Loucy (cell line): ENCODE data around the gene PSMB5.
A peak's percentile ranks its signal among the peaks of the same experiment; 100 is the strongest.

ENCODE experiments used
- H2AFZ ChIP-seq: fragments of 200-600 bp; sonication (generic); 2 replicates; pipeline ENCODE4 v1.6.0; 2016; ENCODE audit warnings: antibody characterized with exemption, mild to moderate bottlenecking, low read length, moderate library complexity
- H3F3A ChIP-seq: fragments of 200-600 bp; 2 replicates; pipeline ENCODE4 v1.6.0; 2016; ENCODE audit warnings: antibody characterized with exemption, low read depth, mild to moderate bottlenecking
- H3K27me3 ChIP-seq: fragments of 200-600 bp; sonication (generic); 2 replicates; pipeline ENCODE4 v1.6.1; 2014; ENCODE audit warnings: low read length, mild to moderate bottlenecking; ENCODE audit not compliant: insufficient read depth, poor library complexity, severe bottlenecking
- H3K36me3 ChIP-seq: fragments of 200-600 bp; sonication (generic); 2 replicates; pipeline ENCODE4 v1.6.1; 2016; ENCODE audit warnings: low read length; ENCODE audit not compliant: insufficient read depth
- H3K4me1 ChIP-seq: fragments of 200-600 bp; sonication (generic); 2 replicates; pipeline ENCODE4 v1.5.1; 2014; ENCODE audit warnings: low read length, mild to moderate bottlenecking; ENCODE audit not compliant: insufficient read depth, poor library complexity, severe bottlenecking
- H3K4me2 ChIP-seq: fragments of 200-600 bp; sonication (generic); 2 replicates; pipeline ENCODE4 v1.6.0; 2014; ENCODE audit warnings: antibody characterized with exemption, low read length, low read depth, mild to moderate bottlenecking; ENCODE audit not compliant: poor library complexity, severe bottlenecking
- H3K4me3 ChIP-seq: fragments of 200-600 bp; sonication (generic); 2 replicates; pipeline ENCODE4 v1.5.1; 2014; ENCODE audit warnings: low read length, mild to moderate bottlenecking, mixed read lengths; ENCODE audit not compliant: poor library complexity, severe bottlenecking
- H3K79me2 ChIP-seq: fragments of 200-600 bp; sonication (generic); 2 replicates; pipeline ENCODE4 v1.6.1; 2014; ENCODE audit warnings: low read length; ENCODE audit not compliant: insufficient read depth
- H3K9ac ChIP-seq: fragments of 200-600 bp; sonication (generic); 2 replicates; pipeline ENCODE4 v1.6.0; 2014; ENCODE audit warnings: mild to moderate bottlenecking, low read depth, low read length, moderate library complexity; ENCODE audit not compliant: poor library complexity, severe bottlenecking
- H3K9me2 ChIP-seq: fragments of 200-600 bp; sonication (generic); replicated peaks from 2 replicates; pipeline ENCODE4 v1.6.1; 2016; ENCODE audit warnings: low read depth, low read length, mixed read lengths
- H3K9me3 ChIP-seq: fragments of 200-600 bp; sonication (generic); 2 replicates; pipeline ENCODE4 v1.6.1; 2014; ENCODE audit warnings: mild to moderate bottlenecking, antibody characterized with exemption, low read length, low read depth; ENCODE audit not compliant: insufficient read depth
- H4K20me1 ChIP-seq: fragments of 200-600 bp; sonication (generic); 2 replicates; pipeline ENCODE4 v1.6.0; 2014; ENCODE audit warnings: antibody characterized with exemption, low read length, mild to moderate bottlenecking; ENCODE audit not compliant: insufficient read depth, poor library complexity, severe bottlenecking
- EZH2phosphoT487 ChIP-seq: fragments of 200-600 bp; IDR thresholded peaks from 2 replicates; pipeline ENCODE4 v1.6.1; 2018; ENCODE audit warnings: antibody characterized with exemption, mild to moderate bottlenecking, moderate library complexity, borderline replicate concordance
- TF ChIP-seq, protein P1 (sequence below): fragments of 200-600 bp; sonication (generic); conservative IDR thresholded peaks from 2 replicates; pipeline ENCODE4 v1.5.1; 2014; ENCODE audit warnings: mild to moderate bottlenecking, antibody characterized with exemption, low read length

Gene PSMB5

DNA sequence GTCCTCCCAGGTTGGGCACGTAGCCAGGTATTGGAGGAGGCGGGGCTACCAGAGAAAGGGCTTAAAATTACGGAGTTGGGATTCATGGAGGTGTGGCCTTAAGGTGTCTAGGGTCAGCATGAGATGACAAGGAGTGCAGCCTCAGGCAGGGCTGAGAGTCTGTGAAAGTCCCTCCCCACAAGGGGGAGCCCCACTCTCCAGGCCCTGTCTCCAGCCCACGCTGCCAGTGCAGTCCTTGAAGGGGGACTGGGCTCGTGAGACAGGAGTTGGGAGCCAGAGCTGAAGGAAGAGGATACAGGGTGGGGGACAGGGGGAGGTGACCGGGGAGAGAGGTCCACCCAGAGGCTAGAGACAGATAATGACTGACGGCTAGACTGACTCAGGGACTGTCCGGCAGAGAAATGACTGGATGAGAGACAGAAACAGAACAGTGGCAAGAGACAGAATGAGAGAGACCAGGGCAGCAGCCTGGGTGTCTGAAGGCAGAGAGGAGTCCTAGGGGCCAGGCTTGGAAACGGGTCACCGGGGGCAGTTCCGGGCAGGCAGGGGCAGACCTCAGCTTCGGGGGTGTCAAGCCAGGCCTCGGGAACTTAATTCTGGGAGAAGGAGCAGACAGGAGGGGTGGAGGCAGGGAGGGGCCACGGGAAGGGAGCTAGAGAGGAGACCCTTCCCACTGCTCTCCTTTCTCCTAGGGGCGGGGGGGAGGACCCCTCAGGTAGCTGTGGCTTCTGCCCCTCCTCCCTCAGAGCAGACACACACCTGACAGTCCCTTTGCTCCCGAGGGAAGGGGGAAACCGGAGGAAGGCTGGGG lies 21.6 kb upstream of the PSMB5 start:
- H3K4me1 ChIP-seq: peaks cover 13% of the 10 kb centered on the region
- TF ChIP-seq EZH2phosphoT487: no peak
- TF ChIP-seq, protein P1, sequence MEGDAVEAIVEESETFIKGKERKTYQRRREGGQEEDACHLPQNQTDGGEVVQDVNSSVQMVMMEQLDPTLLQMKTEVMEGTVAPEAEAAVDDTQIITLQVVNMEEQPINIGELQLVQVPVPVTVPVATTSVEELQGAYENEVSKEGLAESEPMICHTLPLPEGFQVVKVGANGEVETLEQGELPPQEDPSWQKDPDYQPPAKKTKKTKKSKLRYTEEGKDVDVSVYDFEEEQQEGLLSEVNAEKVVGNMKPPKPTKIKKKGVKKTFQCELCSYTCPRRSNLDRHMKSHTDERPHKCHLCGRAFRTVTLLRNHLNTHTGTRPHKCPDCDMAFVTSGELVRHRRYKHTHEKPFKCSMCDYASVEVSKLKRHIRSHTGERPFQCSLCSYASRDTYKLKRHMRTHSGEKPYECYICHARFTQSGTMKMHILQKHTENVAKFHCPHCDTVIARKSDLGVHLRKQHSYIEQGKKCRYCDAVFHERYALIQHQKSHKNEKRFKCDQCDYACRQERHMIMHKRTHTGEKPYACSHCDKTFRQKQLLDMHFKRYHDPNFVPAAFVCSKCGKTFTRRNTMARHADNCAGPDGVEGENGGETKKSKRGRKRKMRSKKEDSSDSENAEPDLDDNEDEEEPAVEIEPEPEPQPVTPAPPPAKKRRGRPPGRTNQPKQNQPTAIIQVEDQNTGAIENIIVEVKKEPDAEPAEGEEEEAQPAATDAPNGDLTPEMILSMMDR: peak; percentile 92
- H3K79me2 ChIP-seq: no peaks in the 10 kb centered on the region
- no peaks in the 10 kb centered on the region for H3F3A ChIP-seq
- no peaks in the 10 kb centered on the region for H3K9me2 ChIP-seq
- H3K27me3 ChIP-seq: no peaks in the 10 kb centered on the region
- peak overlapping the region; percentile 66 for H3K9ac ChIP-seq
- peaks cover 24% of the 10 kb centered on the region; the same call in 1 of the 2 replicates for H3K36me3 ChIP-seq
- peak overlapping the region; percentile 94 for H3K4me2 ChIP-seq
- H2AFZ ChIP-seq: peak overlapping the region; percentile 37
- H3K9me3 ChIP-seq: no peaks in the 10 kb centered on the region
- no peaks in the 10 kb centered on the region for H4K20me1 ChIP-seq
- H3K4me3 ChIP-seq: peak overlapping the region; percentile 77

DNA sequence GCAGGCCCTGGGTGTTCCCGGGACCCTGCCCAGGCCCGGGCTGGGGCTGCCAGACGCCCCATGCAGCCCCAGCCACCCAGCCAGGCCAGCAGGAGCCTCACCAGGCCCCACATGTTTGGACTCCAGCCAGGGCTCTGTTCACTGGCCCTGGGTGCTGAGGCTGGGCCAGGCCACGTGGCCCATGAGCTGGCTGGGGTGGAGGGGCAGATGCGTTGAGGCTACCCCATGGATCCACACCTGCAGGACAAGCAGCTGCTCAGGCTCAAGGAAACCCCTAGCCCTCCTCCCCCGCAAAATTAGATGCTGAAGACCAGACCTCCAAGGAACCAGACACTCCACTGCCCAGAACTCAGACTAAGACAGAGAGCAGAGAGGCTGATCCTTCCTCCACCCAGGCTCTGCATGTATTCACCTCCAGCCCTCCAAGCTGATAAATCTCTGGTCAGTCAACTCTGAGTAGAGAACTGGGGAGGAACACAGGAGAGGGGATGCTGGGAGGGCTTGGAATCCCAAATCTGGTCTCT lies 21.0 kb upstream of the PSMB5 start:
- Histone ChIP-seq H3K9me2 (no peaks in the 10 kb centered on the region), H3F3A (no peaks in the 10 kb centered on the region), H3K27me3 (no peaks in the 10 kb centered on the region), H4K20me1 (no peaks in the 10 kb centered on the region), H3K9me3 (no peaks in the 10 kb centered on the region), H3K79me2 (no peaks in the 10 kb centered on the region), H3K36me3 (peaks cover 17% of the 10 kb centered on the region; the same call in 1 of the 2 replicates), H2AFZ (no peak overlapping the region), H3K4me1 (peaks cover 13% of the 10 kb centered on the region), H3K4me2 (peak overlapping the region; percentile 94), H3K9ac (no peak overlapping the region), H3K4me3 (no peak overlapping the region)
- TF ChIP-seq, protein P1: no peak
- TF ChIP-seq EZH2phosphoT487: no peak

DNA sequence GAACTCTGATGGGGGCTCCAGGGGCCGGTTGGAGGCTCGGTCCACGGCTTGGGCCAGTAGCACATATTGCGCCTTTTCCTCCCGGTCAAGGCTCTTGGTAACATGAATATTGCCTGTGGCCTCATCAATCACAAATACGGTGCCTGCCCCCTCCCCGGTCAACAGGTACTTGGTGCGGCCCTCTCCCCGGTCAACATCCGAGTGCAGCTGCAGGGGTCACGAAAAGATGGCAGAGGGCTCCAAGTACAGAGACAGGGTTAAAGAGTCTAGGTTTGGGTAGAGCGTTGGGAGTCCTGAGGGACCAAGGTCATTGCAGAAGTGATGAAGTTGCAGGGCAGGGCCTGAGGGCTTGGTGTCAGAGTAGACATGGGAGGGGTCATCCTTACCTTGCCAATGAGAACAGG lies 20.4 kb upstream of the PSMB5 start:
- Histone ChIP-seq H3K79me2 (no peaks in the 10 kb centered on the region), H3K9me3 (no peaks in the 10 kb centered on the region), H3K9me2 (no peaks in the 10 kb centered on the region), H3F3A (no peaks in the 10 kb centered on the region), H3K27me3 (no peaks in the 10 kb centered on the region), H3K36me3 (peaks cover 12% of the 10 kb centered on the region; the same call in 1 of the 2 replicates), H3K4me2 (no peak overlapping the region), H4K20me1 (no peaks in the 10 kb centered on the region), H3K9ac (no peak overlapping the region), H3K4me3 (no peak overlapping the region), H3K4me1 (peaks cover 13% of the 10 kb centered on the region), H2AFZ (no peak overlapping the region)
- TF ChIP-seq, protein P1: no peak
- no peak for TF ChIP-seq EZH2phosphoT487
